CD14-positive monocyte (primary cell): ENCODE data around the gene GPC6. TPM values are rescaled to one million over a fixed set of nuclear protein-coding genes. Genes with fewer than 3 reads are reported as not detected.

Source experiments
- DNase-seq, 3 donors: peaks; one replicate each; pipeline ENCODE4 v3.0.0-alpha.2; 2011 to 2022
- H2AFZ ChIP-seq: 2 replicates; pipeline ENCODE4 v1.6.0; 2012; ENCODE audit warnings: mild to moderate bottlenecking, low read depth, low read length, inconsistent platforms; ENCODE audit not compliant: insufficient read depth, poor library complexity, severe bottlenecking
- H3K27ac ChIP-seq, 2 donors: 1 replicate in 1 of 2; 2 replicates in 1 of 2; pipeline ENCODE4 v1.5.1; 2012 to 2013; ENCODE audit warnings: low read length in 2 of 2, control low read depth in 1 of 2, inconsistent platforms in 1 of 2, low read depth in 1 of 2, mild to moderate bottlenecking in 1 of 2
- H3K27me3 ChIP-seq, 2 donors: one replicate each; pipeline versions ENCODE4 v1.6.0 to v1.6.1; 2011 to 2013; ENCODE audit warnings: low read length in 2 of 2; ENCODE audit not compliant: control insufficient read depth in 2 of 2, insufficient read depth in 2 of 2
- H3K36me3 ChIP-seq, 2 donors: replicated peaks in 1 of 2; 1 replicate in 1 of 2; 2 replicates in 1 of 2; pipeline versions ENCODE4 v1.5.1 to v1.6.1; 2012 to 2013; ENCODE audit warnings: low read length in 2 of 2, control low read depth in 1 of 2, inconsistent platforms in 1 of 2, mild to moderate bottlenecking in 1 of 2; ENCODE audit not compliant: insufficient read depth in 2 of 2, control insufficient read depth in 1 of 2
- H3K4me1 ChIP-seq, 2 donors: 1 replicate in 1 of 2; 2 replicates in 1 of 2; pipeline versions ENCODE4 v1.5.1 to v1.6.1; 2012 to 2013; ENCODE audit warnings: low read length in 2 of 2, control low read depth in 1 of 2, inconsistent platforms in 1 of 2, mild to moderate bottlenecking in 1 of 2, moderate library complexity in 1 of 2; ENCODE audit not compliant: insufficient read depth in 2 of 2, control insufficient read depth in 1 of 2
- H3K4me2 ChIP-seq: replicated peaks from 2 replicates; pipeline ENCODE3; 2012; ENCODE audit warnings: low read length, moderate library complexity, mild to moderate bottlenecking; ENCODE audit not compliant: poor library complexity, severe bottlenecking; ENCODE audit errors: extremely low read depth
- H3K4me3 ChIP-seq, 3 experiments: fragments of 200-600 bp in 1 of 3; sonication (generic) in 1 of 3; replicated peaks in 1 of 3; 1 replicate in 2 of 3; 2 replicates in 1 of 3; pipeline ENCODE4 v1.5.1; 2011 to 2013; ENCODE audit warnings: low read length in 3 of 3, mild to moderate bottlenecking in 3 of 3, control low read depth in 2 of 3, low read depth in 2 of 3, inconsistent platforms in 1 of 3, moderate library complexity in 1 of 3
- H3K79me2 ChIP-seq: 2 replicates; pipeline ENCODE4 v1.6.0; 2012; ENCODE audit warnings: mild to moderate bottlenecking, control low read depth, inconsistent platforms, low read length, moderate library complexity; ENCODE audit not compliant: insufficient read depth
- H3K9ac ChIP-seq: 2 replicates; pipeline ENCODE4 v1.6.0; 2017; ENCODE audit warnings: low read length, mild to moderate bottlenecking; ENCODE audit not compliant: insufficient read depth, poor library complexity, severe bottlenecking
- H3K9me3 ChIP-seq, 2 donors: replicated peaks in 1 of 2; 1 replicate in 1 of 2; 2 replicates in 1 of 2; pipeline versions ENCODE4 v1.5.1 to v1.6.1; 2012 to 2013; ENCODE audit warnings: low read length in 2 of 2, control low read depth in 1 of 2; ENCODE audit not compliant: control insufficient read depth in 1 of 2, insufficient read depth in 1 of 2
- H4K20me1 ChIP-seq: 2 replicates; pipeline ENCODE4 v1.6.0; 2012; ENCODE audit warnings: mild to moderate bottlenecking, low read length, control low read depth, moderate library complexity; ENCODE audit not compliant: insufficient read depth
- H3K27ac Mint-ChIP-seq, 7 donors: one replicate each; pipeline ENCODE4 v1.8.0; 2020; ENCODE audit warnings: mild to moderate bottlenecking in 7 of 7, mixed read lengths in 7 of 7, moderate library complexity in 6 of 7, inconsistent platforms in 2 of 7
- H3K27me3 Mint-ChIP-seq, 3 donors: one replicate each; pipeline ENCODE4 v1.8.0; 2021 to 2022; ENCODE audit warnings: low read depth in 3 of 3, mild to moderate bottlenecking in 3 of 3, mixed read lengths in 3 of 3, moderate library complexity in 3 of 3, inconsistent platforms in 1 of 3
- H3K36me3 Mint-ChIP-seq, 2 donors: one replicate each; pipeline ENCODE4 v1.8.0; 2020; ENCODE audit warnings: mixed read lengths in 2 of 2, inconsistent platforms in 1 of 2, mild to moderate bottlenecking in 1 of 2
- H3K4me1 Mint-ChIP-seq: one replicate; pipeline ENCODE4 v1.8.0; 2020; ENCODE audit warnings: mild to moderate bottlenecking, mixed read lengths
- H3K4me3 Mint-ChIP-seq, 2 donors: one replicate each; pipeline ENCODE4 v1.8.0; 2020; ENCODE audit warnings: mild to moderate bottlenecking in 2 of 2, mixed read lengths in 2 of 2, moderate library complexity in 1 of 2
- H3K9me3 Mint-ChIP-seq, 7 donors: one replicate each; pipeline ENCODE4 v1.8.0; 2020 to 2022; ENCODE audit warnings: mixed read lengths in 7 of 7, mild to moderate bottlenecking in 6 of 7, moderate library complexity in 6 of 7, inconsistent platforms in 2 of 7
- CTCF ChIP-seq: fragments of 200-600 bp; IDR thresholded peaks from one replicate; pipeline ENCODE4 v1.8.0; 2022; ENCODE audit warnings: antibody characterized with exemption, mild to moderate bottlenecking
- WGBS: methylation state at CpG from one replicate; pipeline ENCODE4 v1.1.5; 2013; ENCODE audit warnings: missing lambda C conversion rate; ENCODE audit not compliant: insufficient coverage; 5-methylcytosine and 5-hydroxymethylcytosine counted together
- intact Hi-C, 2 donors: fragments of 100-400 bp; cut with micrococcal nuclease; formaldehyde crosslinking; loops; one replicate each; pipeline versions ENCODE4 v1.15.0 to v1.15.1; 2023
- polyA plus RNA-seq, 3 donors: library from polyadenylated mRNA; depleted of rRNA in 1 of 3; unstranded in 2 of 3; stranded (reverse) in 1 of 3; fragments of 300-500 nt in 2 of 3; fragments of >200 nt in 1 of 3; fragmentation: Illumina TruSeq in 2 of 3; gene quantifications; 1 replicate in 2 of 3; 2 replicates in 1 of 3; pipeline ENCODE4 v1.2.3, GENCODE V29; 2012 to 2021

The GPC6 gene
- polyA plus RNA-seq, 3 donors: not detected

GRCh38 chr13:94058821-94059360 lies 832.3 kb downstream of the GPC6 start:
- H3K27ac Mint-ChIP-seq: no peak overlapping the region
- WGBS: no CpG with 5 or more reads among the region's 2 CpGs
- no peak overlapping the region for H3K4me3 ChIP-seq

GRCh38 chr13:94061301-94061700 lies 834.7 kb downstream of the GPC6 start:
- WGBS: no CpG with 5 or more reads among the region's 1 CpG
- Mint-ChIP-seq H3K27ac (no peak overlapping the region), H3K4me3 (no peak overlapping the region), H3K9me3 (peaks cover 0 to 3% (median 0%) of the 10 kb centered on the region in 7 donors), H3K4me1 (no peaks in the 10 kb centered on the region), H3K36me3 (no peaks in the 10 kb centered on the region), H3K27me3 (peaks cover 0 to 2% (median 1%) of the 10 kb centered on the region in 3 donors)
- H3K36me3 ChIP-seq: no peaks in the 10 kb centered on the region
- H3K27me3 ChIP-seq: no peaks in the 10 kb centered on the region
- H4K20me1 ChIP-seq: no peaks in the 10 kb centered on the region
- TF ChIP-seq CTCF: no peak
- no peaks in the 10 kb centered on the region for H3K79me2 ChIP-seq
- no peak for DNase-seq
- no peak overlapping the region for H3K4me2 ChIP-seq
- H3K9me3 ChIP-seq: no peaks in the 10 kb centered on the region
- H3K27ac ChIP-seq: no peak overlapping the region
- H3K9ac ChIP-seq: no peak overlapping the region
- intact Hi-C loops: no loop called here
- H2AFZ ChIP-seq: no peak overlapping the region
- H3K4me3 ChIP-seq: no peak overlapping the region
- H3K4me1 ChIP-seq: no peaks in the 10 kb centered on the region

More at GRCh38 chr13:94058821-94059360, 832.3 kb downstream of the GPC6 start:
- Histone ChIP-seq H3K79me2 (no peaks in the 10 kb centered on the region), H2AFZ (no peak overlapping the region), H3K27ac (no peak overlapping the region), H3K9ac (no peak overlapping the region), H3K27me3 (no peaks in the 10 kb centered on the region), H4K20me1 (no peaks in the 10 kb centered on the region), H3K4me1 (no peaks in the 10 kb centered on the region), H3K9me3 (no peaks in the 10 kb centered on the region), H3K36me3 (no peaks in the 10 kb centered on the region), H3K4me2 (no peak overlapping the region)
- Mint-ChIP-seq H3K27me3 (peaks cover 0 to 2% (median 0%) of the 10 kb centered on the region in 3 donors), H3K9me3 (peaks cover 0 to 4% (median 2%) of the 10 kb centered on the region in 7 donors), H3K4me1 (no peaks in the 10 kb centered on the region), H3K36me3 (no peaks in the 10 kb centered on the region), H3K4me3 (no peak overlapping the region)
- DNase-seq: no peak
- intact Hi-C loops: no loop called here
- TF ChIP-seq CTCF: no peak
